Keratinocyte (primary cell): Measurements from ENCODE around the gene PFDN2. TPM values are rescaled to one million over a fixed set of nuclear protein-coding genes. Genes with fewer than 3 reads are reported as not detected.

Experiments
- DNase-seq: peaks from one replicate; pipeline ENCODE4 v3.0.0-alpha.2; 2011; ENCODE audit warnings: low read depth, missing footprints, low spot score
- FAIRE-seq: peaks from 2 replicates; lab custom pipeline; 2011; peaks lifted over from hg19 to GRCh38; lab: Jason Lieb, UNC
- H2AFZ ChIP-seq: 2 replicates; pipeline ENCODE4 v1.6.0; 2012; ENCODE audit warnings: low read length, control low read depth, inconsistent platforms; ENCODE audit not compliant: control insufficient read depth
- H3K27ac ChIP-seq: 2 replicates; pipeline ENCODE4 v1.5.1; 2011; ENCODE audit warnings: low read length; ENCODE audit not compliant: control insufficient read depth, insufficient read depth
- H3K27me3 ChIP-seq: 3 replicates; pipeline ENCODE4 v1.6.0; 2011; ENCODE audit warnings: low read length; ENCODE audit not compliant: control insufficient read depth, insufficient read depth; ENCODE audit errors: extremely low read depth
- H3K36me3 ChIP-seq, 2 experiments: 2 replicates in 1 of 2; 3 replicates in 1 of 2; pipeline ENCODE4 v1.5.1; 2011; ENCODE audit warnings: low read length in 2 of 2, mild to moderate bottlenecking in 1 of 2; ENCODE audit not compliant: control insufficient read depth in 2 of 2, insufficient read depth in 2 of 2; ENCODE audit errors: extremely low read depth in 1 of 2
- H3K4me1 ChIP-seq: 3 replicates; pipeline ENCODE4 v1.5.1; 2011; ENCODE audit warnings: low read length; ENCODE audit not compliant: control insufficient read depth, insufficient read depth; ENCODE audit errors: extremely low read depth
- H3K4me2 ChIP-seq: 3 replicates; pipeline ENCODE4 v1.6.0; 2011; ENCODE audit warnings: low read depth, low read length; ENCODE audit not compliant: control insufficient read depth, insufficient read depth; ENCODE audit errors: extremely low read depth
- H3K4me3 ChIP-seq, 3 experiments: fragments of 200-600 bp in 1 of 3; sonication (generic) in 1 of 3; 2 replicates in 2 of 3; 3 replicates in 1 of 3; pipeline ENCODE4 v1.5.1; 2011 to 2016; ENCODE audit warnings: low read length in 3 of 3, mild to moderate bottlenecking in 3 of 3, control low read depth in 2 of 3, inconsistent platforms in 1 of 3, low read depth in 1 of 3, mixed read lengths in 1 of 3, mixed run types in 1 of 3, moderate library complexity in 1 of 3; ENCODE audit not compliant: control insufficient read depth in 2 of 3, insufficient read depth in 2 of 3; ENCODE audit errors: extremely low read depth in 1 of 3
- H3K79me2 ChIP-seq: 2 replicates; pipeline ENCODE4 v1.6.0; 2012; ENCODE audit warnings: low read length; ENCODE audit not compliant: control insufficient read depth, insufficient read depth
- H3K9ac ChIP-seq: 3 replicates; pipeline ENCODE4 v1.6.0; 2011; ENCODE audit warnings: low read length; ENCODE audit not compliant: control insufficient read depth, insufficient read depth; ENCODE audit errors: extremely low read depth
- H3K9me1 ChIP-seq: 3 replicates; pipeline ENCODE4 v1.6.0; 2011; ENCODE audit warnings: low read length; ENCODE audit not compliant: control insufficient read depth, insufficient read depth; ENCODE audit errors: extremely low read depth
- H3K9me3 ChIP-seq: 2 replicates; pipeline ENCODE4 v1.5.1; 2012; ENCODE audit warnings: low read depth, low read length; ENCODE audit not compliant: control insufficient read depth
- H4K20me1 ChIP-seq: 3 replicates; pipeline ENCODE4 v1.6.0; 2011; ENCODE audit warnings: low read length; ENCODE audit not compliant: control insufficient read depth, insufficient read depth; ENCODE audit errors: extremely low read depth
- CTCF ChIP-seq, 3 experiments: IDR thresholded peaks in 1 of 3; conservative IDR thresholded peaks in 1 of 3; optimal IDR thresholded peaks in 1 of 3; 2 replicates in 2 of 3; 3 replicates in 1 of 3; pipeline versions ENCODE3 to v1.5.1; 2011; ENCODE audit warnings: low read length in 3 of 3, mild to moderate bottlenecking in 3 of 3, moderate library complexity in 2 of 3, control low read depth in 1 of 3, inconsistent platforms in 1 of 3; ENCODE audit not compliant: insufficient read depth in 2 of 3; ENCODE audit errors: extremely low read depth in 1 of 3
- EZH2 ChIP-seq: IDR thresholded peaks from one replicate; pipeline ENCODE4 v1.6.1; 2012; ENCODE audit warnings: inconsistent platforms, mild to moderate bottlenecking, low read length, moderate library complexity
- dilution Hi-C: fragments of 300-500 bp; cut with MboI; formaldehyde crosslinking; loops from one replicate; pipeline ENCODE4 v1.7.0; 2020; ENCODE audit warnings: low sequenced_read_pairs; ENCODE audit not compliant: extremely low pct_ligation_motif_present
- polyA plus RNA-seq, 5 experiments: library from polyadenylated mRNA; depleted of rRNA in 3 of 5; stranded (reverse) in 3 of 5; stranded (forward) in 1 of 5; unstranded in 1 of 5; fragments of >200 nt; gene quantifications; 1 replicate in 1 of 5; 2 replicates in 3 of 5; 3 replicates in 1 of 5; pipeline versions ENCODE4 v1.2.1 to v1.2.3, GENCODE V29; 2011 to 2012; ENCODE audit warnings: missing spikeins in 2 of 5, low read depth in 1 of 5, low replicate concordance in 1 of 5

Gene PFDN2
- polyA plus RNA-seq, 1 donor (not counting 4 experiments of a cell fraction or from before 2014, with no cell fraction given) = 184 TPM

- no peak overlapping the region for H3K27ac ChIP-seq
- no peak overlapping the region for H2AFZ ChIP-seq
- no peaks in the 10 kb centered on the region for H4K20me1 ChIP-seq
- no peaks in the 10 kb centered on the region for H3K36me3 ChIP-seq
- no peaks in the 10 kb centered on the region for H3K9me3 ChIP-seq
- dilution Hi-C loops = no loop called here
- H3K9ac ChIP-seq = no peak overlapping the region
- TF ChIP-seq CTCF (optimal IDR thresholded peaks at IDR 0.05 in 1 of 3, IDR thresholded peaks at IDR 0.05 in 1 of 3, conservative IDR thresholded peaks at IDR 0.05 in 1 of 3; ENCODE audit: extremely low read depth in 1 of 3, insufficient read depth in 2 of 3, low read length in 3 of 3) (no peak), EZH2 (no peak)
- no peaks in the 10 kb centered on the region for H3K9me1 ChIP-seq
- no peaks in the 10 kb centered on the region for H3K27me3 ChIP-seq
- H3K4me2 ChIP-seq = no peak overlapping the region
- no peaks in the 10 kb centered on the region for H3K79me2 ChIP-seq
- H3K4me1 ChIP-seq = peaks cover 52% of the 10 kb centered on the region
- H3K4me3 ChIP-seq = no peak overlapping the region
- no peak for DNase-seq
- no peak for FAIRE-seq
Measured at GRCh38 chr1:161081519-161081918, 36.3 kb downstream of the PFDN2 start.

GRCh38 chr1:161080441-161081405 is 37.1 kb downstream of the PFDN2 start:
- H3K9me3 ChIP-seq = no peaks in the 10 kb centered on the region
- no peak overlapping the region for H3K27ac ChIP-seq
- no peak for DNase-seq
- dilution Hi-C loops = no loop called here
- H3K9ac ChIP-seq = no peak overlapping the region
- no peaks in the 10 kb centered on the region for H4K20me1 ChIP-seq
- H3K79me2 ChIP-seq = no peaks in the 10 kb centered on the region
- no peaks in the 10 kb centered on the region for H3K36me3 ChIP-seq
- no peaks in the 10 kb centered on the region for H3K9me1 ChIP-seq
- H3K4me1 ChIP-seq = peaks cover 45% of the 10 kb centered on the region
- no peaks in the 10 kb centered on the region for H3K27me3 ChIP-seq
- peak; percentile 34 for FAIRE-seq
- TF ChIP-seq EZH2 = no peak
- TF ChIP-seq CTCF (optimal IDR thresholded peaks at IDR 0.05 in 1 of 3, IDR thresholded peaks at IDR 0.05 in 1 of 3, conservative IDR thresholded peaks at IDR 0.05 in 1 of 3; ENCODE audit: extremely low read depth in 1 of 3, insufficient read depth in 2 of 3, low read length in 3 of 3) = no peak
- peak overlapping the region; percentile 53 for H2AFZ ChIP-seq
- H3K4me3 ChIP-seq = no peak overlapping the region
- H3K4me2 ChIP-seq = peak overlapping the region; percentile 3
